ENCODE results near the gene AP3M1.

The AP3M1 gene

DNA sequence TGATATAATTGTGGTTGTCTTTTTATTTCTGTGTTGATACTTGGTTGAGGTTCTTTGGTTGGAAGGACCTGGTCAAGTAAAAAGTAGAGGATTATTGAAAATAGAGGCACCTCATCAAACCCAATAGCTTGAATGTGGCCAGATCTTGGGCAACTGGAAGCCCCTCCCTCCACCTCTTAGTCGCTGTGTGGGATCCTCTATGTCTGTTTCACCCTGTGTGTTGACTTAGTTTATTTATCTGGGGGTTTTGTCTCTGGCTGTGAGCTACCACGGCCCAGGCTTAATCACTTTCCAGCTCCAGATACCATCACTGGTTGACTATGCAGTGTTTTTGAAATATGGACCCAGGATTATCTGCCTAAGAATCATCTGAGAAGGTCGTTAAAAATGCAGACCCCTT is 58.3 kb downstream of the AP3M1 start:
- TF ChIP-seq, protein P1, sequence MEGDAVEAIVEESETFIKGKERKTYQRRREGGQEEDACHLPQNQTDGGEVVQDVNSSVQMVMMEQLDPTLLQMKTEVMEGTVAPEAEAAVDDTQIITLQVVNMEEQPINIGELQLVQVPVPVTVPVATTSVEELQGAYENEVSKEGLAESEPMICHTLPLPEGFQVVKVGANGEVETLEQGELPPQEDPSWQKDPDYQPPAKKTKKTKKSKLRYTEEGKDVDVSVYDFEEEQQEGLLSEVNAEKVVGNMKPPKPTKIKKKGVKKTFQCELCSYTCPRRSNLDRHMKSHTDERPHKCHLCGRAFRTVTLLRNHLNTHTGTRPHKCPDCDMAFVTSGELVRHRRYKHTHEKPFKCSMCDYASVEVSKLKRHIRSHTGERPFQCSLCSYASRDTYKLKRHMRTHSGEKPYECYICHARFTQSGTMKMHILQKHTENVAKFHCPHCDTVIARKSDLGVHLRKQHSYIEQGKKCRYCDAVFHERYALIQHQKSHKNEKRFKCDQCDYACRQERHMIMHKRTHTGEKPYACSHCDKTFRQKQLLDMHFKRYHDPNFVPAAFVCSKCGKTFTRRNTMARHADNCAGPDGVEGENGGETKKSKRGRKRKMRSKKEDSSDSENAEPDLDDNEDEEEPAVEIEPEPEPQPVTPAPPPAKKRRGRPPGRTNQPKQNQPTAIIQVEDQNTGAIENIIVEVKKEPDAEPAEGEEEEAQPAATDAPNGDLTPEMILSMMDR (IDR thresholded peaks at IDR 0.05; ENCODE audit: insufficient read depth, low read length, poor library complexity, severe bottlenecking), result no peak
- no peaks in the 10 kb centered on the region for H3K27me3 ChIP-seq (replicated peaks; ENCODE audit: control insufficient read depth, insufficient read depth, low read length)
- peaks cover 3% of the 10 kb centered on the region; the same call in 1 of the 2 replicates for H3K36me3 ChIP-seq (ENCODE audit: control insufficient read depth, insufficient read depth, low read length)
- no peak for DNase-seq (ENCODE audit: extremely low read depth, insufficient read length)
- no peak overlapping the region for H3K4me3 ChIP-seq (replicated peaks; ENCODE audit: low read depth, low read length)

DNA sequence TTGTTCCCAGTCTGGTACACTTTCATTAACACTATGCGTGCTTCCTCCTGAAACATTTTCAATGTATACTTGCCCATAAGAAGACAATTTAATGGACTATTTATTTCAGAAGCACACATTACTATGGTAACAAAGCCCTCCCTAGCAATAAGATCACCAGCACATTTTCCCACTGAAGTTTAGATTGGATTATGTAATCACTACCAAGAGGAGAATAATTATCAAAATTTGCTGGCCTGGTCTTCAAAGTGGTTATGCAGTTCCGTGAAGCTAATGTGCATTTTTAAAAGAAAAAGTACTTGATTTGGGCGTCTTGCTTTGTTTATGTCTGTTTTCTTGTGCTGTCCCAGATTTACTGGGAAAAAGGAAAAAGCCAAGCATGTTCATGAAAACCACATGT is 61.9 kb downstream of the AP3M1 start:
- H3K27me3 ChIP-seq (replicated peaks; ENCODE audit: control insufficient read depth, insufficient read depth, low read length), result no peaks in the 10 kb centered on the region
- no peaks in the 10 kb centered on the region for H3K36me3 ChIP-seq (ENCODE audit: control insufficient read depth, insufficient read depth, low read length)
- no peak overlapping the region for H3K4me3 ChIP-seq (replicated peaks; ENCODE audit: low read depth, low read length)
- no peak for DNase-seq (ENCODE audit: extremely low read depth, insufficient read length)
- TF ChIP-seq, protein P1 (IDR thresholded peaks at IDR 0.05; ENCODE audit: insufficient read depth, low read length, poor library complexity, severe bottlenecking), result no peak

DNA sequence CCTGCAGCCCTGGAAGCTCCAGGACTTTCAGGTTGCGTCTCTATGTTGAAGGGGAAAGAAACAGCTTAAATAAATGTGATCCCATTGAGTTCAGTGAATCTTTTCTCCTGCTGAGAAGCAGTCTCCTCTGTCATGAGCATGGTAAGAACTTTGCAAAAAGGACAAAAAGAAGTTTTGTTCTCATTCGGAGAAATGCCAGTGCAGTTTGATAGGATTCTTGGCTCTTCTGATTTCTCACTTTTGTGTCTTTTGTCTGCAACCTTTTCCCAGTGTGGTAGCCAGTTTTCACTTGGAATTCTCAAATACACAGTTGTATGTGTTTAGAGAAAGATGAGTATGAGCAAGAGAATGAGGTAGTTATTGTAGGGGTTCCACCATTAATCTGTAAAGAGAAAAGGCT is 64.3 kb downstream of the AP3M1 start:
- no peaks in the 10 kb centered on the region for H3K27me3 ChIP-seq (replicated peaks; ENCODE audit: control insufficient read depth, insufficient read depth, low read length)
- no peaks in the 10 kb centered on the region for H3K36me3 ChIP-seq (ENCODE audit: control insufficient read depth, insufficient read depth, low read length)
- TF ChIP-seq, protein P1 (IDR thresholded peaks at IDR 0.05; ENCODE audit: insufficient read depth, low read length, poor library complexity, severe bottlenecking), result no peak
- no peak overlapping the region for H3K4me3 ChIP-seq (replicated peaks; ENCODE audit: low read depth, low read length)
- DNase-seq (ENCODE audit: extremely low read depth, insufficient read length), result no peak

DNA sequence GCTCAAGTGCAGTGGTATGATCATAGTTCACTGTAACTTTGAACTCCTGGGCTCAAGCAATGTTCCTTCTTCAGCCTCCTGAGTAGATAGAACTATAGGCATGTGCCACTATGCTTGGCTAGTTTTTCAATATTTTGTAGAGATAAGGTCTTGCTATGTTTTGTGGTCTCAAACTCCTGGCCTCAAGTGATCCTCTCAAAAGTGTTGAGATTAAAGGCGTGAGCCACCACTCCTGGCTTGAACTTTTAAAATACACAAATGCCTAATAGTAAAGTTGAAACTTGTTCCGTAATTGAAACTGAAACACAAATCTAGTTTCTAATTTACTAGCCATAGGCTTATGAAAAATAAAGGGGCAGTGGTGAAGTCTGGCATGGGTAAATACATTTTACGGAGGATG is 65.7 kb downstream of the AP3M1 start:
- peak; percentile 69 for DNase-seq (ENCODE audit: extremely low read depth, insufficient read length)
- no peak overlapping the region for H3K4me3 ChIP-seq (replicated peaks; ENCODE audit: low read depth, low read length)
- no peaks in the 10 kb centered on the region for H3K27me3 ChIP-seq (replicated peaks; ENCODE audit: control insufficient read depth, insufficient read depth, low read length)
- H3K36me3 ChIP-seq (ENCODE audit: control insufficient read depth, insufficient read depth, low read length), result no peaks in the 10 kb centered on the region
- TF ChIP-seq, protein P1 (IDR thresholded peaks at IDR 0.05; ENCODE audit: insufficient read depth, low read length, poor library complexity, severe bottlenecking), result no peak

DNA sequence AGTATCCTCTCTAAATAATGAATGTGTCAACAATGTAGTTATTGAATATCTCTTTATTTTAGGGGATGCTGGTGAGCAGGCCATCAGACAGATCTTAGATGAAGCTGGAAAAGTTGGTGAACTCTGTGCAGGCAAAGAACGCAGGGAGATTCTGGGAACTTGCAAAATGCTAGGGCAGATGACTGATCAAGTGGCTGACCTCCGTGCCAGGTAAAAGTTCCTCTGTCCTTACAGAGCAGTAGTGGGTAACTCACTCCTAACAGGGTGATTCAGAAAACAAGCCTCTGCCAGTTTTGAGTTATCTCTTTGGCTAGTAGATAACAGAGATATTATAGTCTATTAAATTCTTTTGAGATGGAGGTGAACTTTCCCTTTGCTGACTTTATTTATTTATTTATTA is 67.3 kb downstream of the AP3M1 start:
- H3K27me3 ChIP-seq (replicated peaks; ENCODE audit: control insufficient read depth, insufficient read depth, low read length), result no peaks in the 10 kb centered on the region
- TF ChIP-seq, protein P1 (IDR thresholded peaks at IDR 0.05; ENCODE audit: insufficient read depth, low read length, poor library complexity, severe bottlenecking), result no peak
- H3K36me3 ChIP-seq (ENCODE audit: control insufficient read depth, insufficient read depth, low read length), result no peaks in the 10 kb centered on the region
- no peak for DNase-seq (ENCODE audit: extremely low read depth, insufficient read length)
- no peak overlapping the region for H3K4me3 ChIP-seq (replicated peaks; ENCODE audit: low read depth, low read length)

Data from GM06990 (cell line).